GM18873 (cell line): ENCODE data around the gene TEX261.

ENCODE experiments used
- ATAC-seq: cut with Tn5 transposase; IDR thresholded peaks from one replicate; pipeline ENCODE4 v1.9.1; 2021; ENCODE audit warnings: mild to moderate bottlenecking, moderate library complexity, moderate number of reproducible peaks; ENCODE audit not compliant: unreplicated experiment, low FRiP score

Gene TEX261

GRCh38 chr2:70983506-70984227, 11.0 kb downstream of the TEX261 start:
- no peak for ATAC-seq

DNA sequence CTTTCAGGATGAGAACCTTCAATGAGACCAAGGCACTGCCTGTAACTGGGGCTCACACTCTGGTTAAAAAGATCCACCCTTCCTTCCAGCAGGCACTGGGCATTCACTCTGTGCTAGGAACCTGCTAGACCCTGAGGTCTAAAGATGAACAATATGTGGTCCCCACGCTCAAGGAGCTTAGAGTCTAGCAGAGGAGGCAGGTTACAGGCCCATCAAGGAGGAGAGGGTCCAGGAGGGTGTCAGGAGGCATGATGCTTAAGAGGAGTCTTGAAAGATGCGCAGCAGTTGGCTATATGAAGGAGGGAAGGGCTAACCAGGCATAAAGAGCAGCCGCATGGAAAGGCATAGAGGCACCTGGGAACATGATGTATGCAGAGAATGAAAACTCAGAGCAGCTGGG, 11.7 kb downstream of the TEX261 start:
- no peak for ATAC-seq

- no peak for ATAC-seq
Observed at GRCh38 chr2:70981866-70982810, 12.5 kb downstream of the TEX261 start.

DNA sequence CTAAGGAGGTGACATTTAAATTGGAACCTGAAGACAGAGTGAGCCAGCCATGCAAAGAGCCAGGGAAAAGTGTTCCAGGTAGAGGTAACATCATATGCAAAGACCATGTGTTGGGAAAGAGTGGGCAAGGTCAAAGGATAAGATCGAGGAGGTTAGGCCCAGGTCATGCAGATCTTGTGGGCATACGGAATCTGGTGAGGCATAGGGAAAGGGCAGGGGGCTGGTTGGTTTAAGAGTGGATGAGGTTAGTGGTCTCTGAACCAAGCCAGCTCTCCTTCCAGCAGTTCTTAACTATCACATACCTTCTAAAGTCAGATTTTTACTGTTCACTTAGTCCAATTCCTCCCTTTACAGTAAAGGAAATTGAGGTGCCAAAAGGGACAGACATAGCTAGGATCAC, 13.3 kb downstream of the TEX261 start:
- no peak for ATAC-seq

DNA sequence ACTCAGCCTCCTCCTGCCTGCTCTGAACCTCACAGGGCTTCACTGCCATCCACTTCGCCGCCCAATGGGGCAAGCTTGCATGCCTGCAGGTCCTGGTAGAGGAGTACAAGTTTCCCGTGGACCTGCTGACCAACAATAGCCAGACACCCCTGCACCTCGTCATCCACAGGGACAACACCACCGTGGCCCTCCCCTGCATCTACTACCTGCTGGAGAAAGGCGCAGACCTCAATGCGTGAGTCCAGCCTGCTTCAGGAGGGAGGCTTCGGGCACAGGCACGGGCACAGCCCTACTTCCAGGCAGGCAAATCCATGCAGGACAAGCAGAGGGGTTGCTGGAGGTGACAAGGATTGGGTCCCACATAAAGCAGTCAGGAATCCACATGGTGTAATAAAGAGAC, 15.0 kb downstream of the TEX261 start:
- ATAC-seq = no peak

GRCh38 chr2:70979180-70979488, 15.5 kb downstream of the TEX261 start:
- no peak for ATAC-seq

- ATAC-seq = no peak
Observed at GRCh38 chr2:70978341-70979179, 16.1 kb downstream of the TEX261 start, which contains the start of gene ANKRD53. Gene ANKRD53 (plus strand): TSS chr2:70978630. CDS start chr2:70978646, 16 bp downstream.

DNA sequence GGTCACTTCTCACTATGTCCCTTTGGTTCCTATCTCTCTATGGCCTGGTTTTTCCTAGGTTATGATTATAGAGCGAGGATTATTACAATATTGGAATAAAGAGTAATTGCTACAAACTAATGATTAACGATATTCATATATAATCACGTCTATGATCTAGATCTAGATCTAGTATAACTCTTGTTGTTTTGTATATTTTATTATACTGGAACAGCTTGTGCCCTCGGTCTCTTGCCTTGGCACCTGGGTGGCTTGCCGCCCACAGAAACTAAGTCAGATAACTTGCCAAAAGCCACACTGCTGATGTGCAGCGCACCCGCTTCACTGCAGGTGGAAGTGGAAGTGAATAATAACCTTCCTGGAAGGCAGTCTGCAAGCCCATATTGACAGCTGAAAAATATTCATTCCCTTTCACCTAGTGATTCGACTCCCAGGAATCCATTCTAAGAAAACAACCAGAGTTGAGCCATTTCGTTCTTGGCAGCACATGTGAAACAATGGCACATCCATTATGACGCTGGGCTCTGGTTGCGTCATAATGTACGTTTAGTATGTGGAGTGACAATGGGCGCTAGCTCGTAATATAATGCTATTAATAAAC, 17.0 kb downstream of the TEX261 start:
- no peak for ATAC-seq

- no peak for ATAC-seq
Observed at GRCh38 chr2:70975237-70975636, 19.4 kb downstream of the TEX261 start.

- ATAC-seq = no peak
Observed at GRCh38 chr2:70974592-70974991, 20.1 kb downstream of the TEX261 start.

DNA sequence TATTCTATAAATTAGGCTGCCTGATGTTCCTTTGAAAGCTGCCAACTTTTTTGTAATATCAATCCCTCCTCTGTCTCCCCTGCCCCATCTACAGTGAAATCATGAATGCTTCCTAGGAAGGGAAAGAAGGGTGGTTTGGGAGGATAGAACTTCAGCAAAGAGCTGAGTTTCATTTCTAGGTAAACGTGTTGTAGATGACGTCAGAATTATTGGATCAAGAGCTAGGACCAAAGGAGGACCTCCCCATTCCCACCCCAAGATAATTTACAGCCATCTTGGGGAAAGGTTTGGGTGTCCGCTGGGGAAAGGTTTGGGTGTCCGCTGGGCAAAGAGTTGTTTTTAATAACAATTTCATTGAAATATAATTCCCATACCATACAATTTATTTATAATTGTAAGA, 27.5 kb downstream of the TEX261 start:
- no peak for ATAC-seq

DNA sequence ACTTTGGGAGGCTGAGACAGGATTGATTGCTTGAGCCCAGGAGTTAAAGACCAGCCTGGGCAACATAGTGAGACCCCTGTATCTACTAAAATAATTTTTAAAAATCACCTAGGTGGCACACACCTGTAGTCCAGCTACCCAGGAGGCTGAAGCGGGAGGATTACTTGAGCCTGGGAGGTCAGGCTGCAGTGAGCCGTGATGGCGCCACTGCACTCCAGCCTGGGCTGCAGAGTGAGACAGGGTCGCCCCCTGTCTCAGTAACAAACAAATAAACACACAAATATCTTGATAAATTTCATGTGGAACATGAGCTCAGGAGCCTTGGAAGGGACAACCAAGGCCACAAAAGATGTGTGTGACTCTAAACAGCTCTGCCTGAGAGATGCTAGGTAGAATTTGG, 28.0 kb downstream of the TEX261 start:
- no peak for ATAC-seq

- no peak for ATAC-seq
Observed at GRCh38 chr2:70965506-70965905, 29.2 kb downstream of the TEX261 start.

DNA sequence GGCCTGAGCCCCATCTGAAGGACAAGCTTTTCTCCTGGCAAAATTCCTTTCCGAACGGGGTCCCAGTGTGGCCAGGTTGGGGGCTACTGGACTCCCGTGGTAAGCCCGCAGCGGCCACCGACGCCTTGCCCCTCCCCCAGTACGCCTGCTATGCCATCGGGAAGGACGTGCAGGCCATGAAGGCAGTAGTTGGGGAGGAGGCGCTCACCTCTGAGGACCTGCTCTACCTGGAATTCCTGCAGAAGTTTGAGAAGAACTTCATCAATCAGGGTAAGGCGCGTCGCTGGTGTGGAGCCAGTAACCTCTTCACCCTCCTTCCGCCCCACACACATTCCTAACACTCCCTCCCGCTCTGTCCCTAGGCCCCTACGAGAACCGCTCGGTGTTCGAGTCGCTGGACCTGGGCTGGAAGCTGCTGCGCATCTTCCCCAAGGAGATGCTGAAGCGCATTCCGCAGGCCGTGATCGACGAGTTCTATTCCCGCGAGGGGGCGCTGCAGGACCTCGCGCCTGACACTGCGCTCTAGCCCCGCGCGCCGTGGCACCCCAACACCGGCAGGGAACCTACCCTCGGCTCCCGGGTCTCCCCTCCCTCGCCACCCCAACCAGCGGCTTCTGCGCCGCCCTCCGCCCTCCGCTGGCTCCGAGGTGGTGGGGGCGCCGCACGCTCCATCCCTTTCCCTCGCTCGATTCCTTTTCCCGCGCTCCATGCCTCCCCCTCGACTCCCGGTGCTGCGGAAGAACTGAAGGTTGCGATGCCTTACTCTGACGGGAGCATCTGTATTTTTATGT, 29.9 kb downstream of the TEX261 start:
- ATAC-seq = peak; percentile 71

DNA sequence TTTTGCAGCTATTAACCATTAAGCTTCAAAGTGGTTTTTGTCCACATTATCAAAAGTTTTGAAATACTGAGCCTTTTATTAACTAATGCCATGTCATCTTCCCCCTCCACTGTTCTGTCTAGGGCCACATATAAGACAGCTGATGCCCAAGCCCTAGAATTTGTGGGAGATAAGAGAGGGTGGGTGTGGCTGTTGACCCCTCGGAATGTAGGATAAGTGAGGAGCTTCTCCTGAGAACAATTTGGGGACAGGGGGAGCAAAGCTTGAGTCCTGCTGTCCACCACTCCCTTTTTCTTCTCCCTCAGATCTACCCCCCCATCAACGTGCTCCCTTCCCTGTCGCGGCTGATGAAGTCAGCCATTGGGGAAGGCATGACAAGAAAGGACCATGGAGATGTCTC, 30.5 kb downstream of the TEX261 start:
- no peak for ATAC-seq

- no peak for ATAC-seq
Observed at GRCh38 chr2:70962885-70963878, 31.5 kb downstream of the TEX261 start.

GRCh38 chr2:70962211-70962884, 32.3 kb downstream of the TEX261 start:
- no peak for ATAC-seq

GRCh38 chr2:70961648-70961994, 33.1 kb downstream of the TEX261 start:
- ATAC-seq = no peak
